Mesodermal cell (in vitro differentiated cells): ENCODE data around the gene CUL5.

Experiments
- H3K27ac ChIP-seq: 2 replicates; pipeline ENCODE4 v1.7.0; 2013; ENCODE audit warnings: mild to moderate bottlenecking, low read depth, low read length, moderate library complexity; ENCODE audit not compliant: severe bottlenecking
- H3K36me3 ChIP-seq: 2 replicates; pipeline ENCODE4 v1.7.1; 2013; ENCODE audit warnings: mild to moderate bottlenecking, low read length, moderate library complexity; ENCODE audit not compliant: control insufficient read depth, insufficient read depth
- H3K4me1 ChIP-seq: one replicate; pipeline ENCODE4 v1.7.1; 2013; ENCODE audit warnings: mild to moderate bottlenecking, low read length; ENCODE audit not compliant: insufficient read depth, control insufficient read depth, poor library complexity, severe bottlenecking
- H3K4me3 ChIP-seq: 2 replicates; pipeline ENCODE4 v1.7.0; 2013; ENCODE audit warnings: low read length, control low read depth, mild to moderate bottlenecking; ENCODE audit not compliant: insufficient read depth, poor library complexity, severe bottlenecking; ENCODE audit errors: extremely low read depth
- H3K9me3 ChIP-seq: 2 replicates; pipeline ENCODE4 v1.7.1; 2013; ENCODE audit warnings: mild to moderate bottlenecking, low read length, moderate library complexity; ENCODE audit not compliant: control insufficient read depth
- WGBS, 2 experiments: methylation state at CpG; one replicate each; pipeline ENCODE4 v1.1.5; 2013; ENCODE audit warnings: missing lambda C conversion rate in 2 of 2; ENCODE audit not compliant: insufficient coverage in 2 of 2; 5-methylcytosine and 5-hydroxymethylcytosine counted together

The CUL5 gene

GRCh38 chr11:108062336-108062735 is 53.6 kb downstream of the CUL5 start:
- WGBS, 2 experiments: no CpG with 5 or more reads among the region's 2 CpGs
- no peaks in the 10 kb centered on the region for H3K9me3 ChIP-seq
- H3K4me3 ChIP-seq: no peak overlapping the region
- peaks cover 55% of the 10 kb centered on the region for H3K36me3 ChIP-seq
- no peak overlapping the region for H3K27ac ChIP-seq
- no peaks in the 10 kb centered on the region for H3K4me1 ChIP-seq

DNA sequence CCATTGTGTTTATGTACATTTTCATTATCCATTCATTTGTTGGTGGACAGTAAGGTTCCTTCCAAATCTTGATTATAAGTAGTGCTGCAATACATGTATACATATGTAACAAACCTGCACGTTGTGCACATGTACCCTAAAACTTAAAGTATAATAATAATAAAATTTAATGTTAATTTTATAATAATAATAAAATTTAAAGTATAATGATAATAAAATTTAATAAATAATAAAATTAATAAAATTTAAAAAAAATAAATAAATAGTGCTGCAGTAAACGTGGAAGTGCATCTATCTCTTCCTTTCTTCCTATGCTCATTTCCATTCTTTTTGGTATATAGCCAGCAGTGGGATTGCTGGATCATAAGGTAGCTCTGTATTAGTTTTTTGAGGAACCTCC is 54.7 kb downstream of the CUL5 start:
- WGBS, 2 experiments: 100% methylated on average over 1 of the region's 2 CpGs; no CpG with 5 or more reads in 1 of the 2 experiments
- Histone ChIP-seq H3K27ac (no peak overlapping the region), H3K4me3 (no peak overlapping the region), H3K4me1 (no peaks in the 10 kb centered on the region), H3K9me3 (no peaks in the 10 kb centered on the region), H3K36me3 (peaks cover 51% of the 10 kb centered on the region)

- H3K36me3 ChIP-seq: peaks cover 41% of the 10 kb centered on the region
- no peak overlapping the region for H3K27ac ChIP-seq
- H3K4me3 ChIP-seq: no peak overlapping the region
- no peaks in the 10 kb centered on the region for H3K9me3 ChIP-seq
- no peaks in the 10 kb centered on the region for H3K4me1 ChIP-seq
Measured at GRCh38 chr11:108069947-108070346, 61.2 kb downstream of the CUL5 start.

DNA sequence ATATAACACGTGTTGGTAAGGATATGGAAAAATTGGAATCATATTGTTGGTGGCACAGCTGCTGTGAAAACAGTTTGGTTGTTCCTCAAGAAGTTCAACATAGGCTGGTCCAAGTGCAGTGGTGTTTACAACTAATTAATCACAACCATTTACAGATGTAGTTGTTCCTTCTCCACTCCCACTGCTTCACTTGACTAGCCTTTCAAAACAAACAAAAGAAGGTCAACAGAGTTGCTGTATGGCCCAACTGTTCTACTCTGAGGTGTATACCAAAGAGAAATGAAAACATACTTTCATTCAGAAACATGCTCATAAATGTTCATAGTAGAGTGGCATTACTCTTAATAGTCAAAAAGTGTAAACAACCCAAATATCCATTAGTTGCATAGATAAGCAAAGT is 76.1 kb downstream of the CUL5 start:
- H3K4me3 ChIP-seq: no peak overlapping the region
- H3K9me3 ChIP-seq: no peaks in the 10 kb centered on the region
- H3K36me3 ChIP-seq: peaks cover 45% of the 10 kb centered on the region
- no CpG with 5 or more reads among the region's 1 CpG for WGBS, 2 experiments
- H3K4me1 ChIP-seq: no peaks in the 10 kb centered on the region
- H3K27ac ChIP-seq: no peak overlapping the region

DNA sequence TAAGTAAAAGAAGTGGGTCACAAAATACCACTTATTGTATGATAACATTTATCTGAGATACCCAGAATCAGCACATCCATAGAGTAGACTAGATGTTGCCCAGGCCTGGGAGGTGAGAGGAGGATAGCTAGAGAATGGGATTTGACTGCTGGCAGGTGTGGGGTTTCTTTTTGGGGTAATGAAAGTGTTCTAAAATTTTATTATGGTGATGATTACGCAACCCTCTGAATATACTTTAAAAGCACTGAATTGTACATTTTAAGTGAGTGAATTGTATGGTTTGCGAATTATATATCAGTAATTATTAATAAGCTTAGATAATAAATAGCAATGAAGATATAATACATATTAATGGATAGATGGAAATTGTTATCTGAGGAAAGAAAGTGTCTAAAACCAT is 77.0 kb downstream of the CUL5 start:
- no peaks in the 10 kb centered on the region for H3K9me3 ChIP-seq
- H3K36me3 ChIP-seq: peaks cover 41% of the 10 kb centered on the region
- WGBS, 2 experiments: no CpG with 5 or more reads among the region's 2 CpGs
- no peak overlapping the region for H3K27ac ChIP-seq
- H3K4me1 ChIP-seq: no peaks in the 10 kb centered on the region
- no peak overlapping the region for H3K4me3 ChIP-seq

DNA sequence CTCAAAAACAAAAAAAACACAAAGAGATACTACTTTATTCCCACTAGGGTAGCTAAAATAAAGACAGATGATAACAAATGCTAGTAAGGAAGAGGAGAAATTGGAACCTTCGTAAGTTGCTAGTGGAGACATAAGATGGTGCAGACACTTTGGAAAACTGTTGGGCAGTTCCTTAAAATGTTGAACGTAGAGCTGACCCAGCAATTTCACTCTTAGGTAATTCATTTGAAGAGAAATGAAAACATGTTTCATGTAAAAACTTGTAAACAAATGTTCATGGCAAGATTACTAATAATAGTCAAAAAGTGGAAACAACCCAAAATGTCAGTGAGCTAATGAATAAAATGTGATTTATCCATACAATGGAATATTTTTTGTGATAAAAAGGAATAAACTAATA is 83.4 kb downstream of the CUL5 start:
- WGBS, 2 experiments: 50 to 100% methylated on average over 1 to 2 of the region's 2 CpGs

GRCh38 chr11:108093128-108093904 is 84.6 kb downstream of the CUL5 start:
- Histone ChIP-seq H3K27ac (no peak overlapping the region), H3K9me3 (no peaks in the 10 kb centered on the region), H3K4me1 (no peaks in the 10 kb centered on the region), H3K4me3 (no peak overlapping the region), H3K36me3 (peaks cover 43% of the 10 kb centered on the region)
- 100% methylated on average over 1 of the region's 4 CpGs; no CpG with 5 or more reads in 1 of the 2 experiments for WGBS, 2 experiments

More for the DNA sequence above, 83.4 kb downstream of the CUL5 start:
- H3K4me1 ChIP-seq: no peaks in the 10 kb centered on the region
- H3K4me3 ChIP-seq: no peak overlapping the region
- H3K36me3 ChIP-seq: peaks cover 36% of the 10 kb centered on the region
- H3K27ac ChIP-seq: no peak overlapping the region
- H3K9me3 ChIP-seq: no peaks in the 10 kb centered on the region

- no peaks in the 10 kb centered on the region for H3K9me3 ChIP-seq
- WGBS, 2 experiments: 95 to 100% methylated on average over 2 to 3 of the region's 3 CpGs
- peaks cover 48% of the 10 kb centered on the region for H3K36me3 ChIP-seq
- H3K4me1 ChIP-seq: no peaks in the 10 kb centered on the region
- H3K4me3 ChIP-seq: no peak overlapping the region
- no peak overlapping the region for H3K27ac ChIP-seq
Measured at GRCh38 chr11:108097179-108097578, 88.5 kb downstream of the CUL5 start.

DNA sequence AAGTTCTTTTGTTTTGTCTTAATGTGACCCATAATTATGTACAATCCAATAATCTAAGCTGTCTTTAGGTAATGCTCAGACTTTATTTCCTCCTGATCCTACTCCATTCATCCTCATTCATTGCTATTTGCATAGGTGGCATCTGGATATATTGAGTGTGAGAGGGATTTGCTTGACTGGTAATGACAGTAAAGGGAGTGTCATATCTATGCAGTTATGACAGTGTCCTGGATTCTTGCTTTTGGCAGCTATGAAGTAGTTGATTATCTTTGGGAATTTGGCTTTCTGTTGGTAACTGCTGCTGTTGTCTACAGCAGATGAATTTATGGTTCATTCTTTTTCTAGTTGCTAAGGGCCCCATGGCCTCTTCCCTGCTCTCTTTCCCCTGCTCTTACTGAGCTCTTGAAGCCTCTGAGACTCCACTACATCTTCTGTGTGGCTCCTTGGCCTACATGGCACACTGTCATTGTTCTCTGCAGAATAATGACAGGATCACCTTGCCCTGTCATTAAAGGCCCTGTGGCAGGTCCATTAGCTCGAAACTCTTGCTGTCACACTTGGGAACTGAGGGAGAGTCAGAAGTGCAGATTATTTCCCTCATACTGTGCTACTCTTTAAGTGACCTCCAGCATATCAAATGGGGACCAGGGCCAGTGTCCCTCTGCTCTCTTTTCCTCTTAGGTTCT is 92.5 kb downstream of the CUL5 start:
- Histone ChIP-seq H3K27ac (no peak overlapping the region), H3K9me3 (no peaks in the 10 kb centered on the region), H3K4me3 (no peak overlapping the region), H3K36me3 (peaks cover 43% of the 10 kb centered on the region), H3K4me1 (no peaks in the 10 kb centered on the region)
- WGBS, 2 experiments: 100% methylated on average over 1 of the region's 1 CpG; no CpG with 5 or more reads in 1 of the 2 experiments

DNA sequence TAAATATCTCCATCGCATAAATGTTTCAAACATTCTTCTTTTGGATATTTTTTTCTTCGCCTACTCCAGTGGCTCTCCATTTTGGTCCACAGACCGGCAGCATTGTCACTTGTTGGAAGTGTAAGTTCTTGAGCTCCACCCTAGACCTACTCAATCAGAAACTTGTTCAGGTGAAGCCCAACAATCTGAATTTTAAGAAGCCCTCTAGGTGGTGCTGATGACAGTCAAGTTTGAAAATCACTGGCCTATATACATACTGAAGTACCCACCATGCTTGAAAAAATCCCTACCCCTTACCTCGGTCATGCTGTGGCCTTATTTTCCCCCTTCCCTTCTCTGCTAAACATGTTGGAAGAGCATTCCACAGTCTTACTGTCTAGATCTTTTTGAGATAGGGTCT is 102.4 kb downstream of the CUL5 start:
- no peaks in the 10 kb centered on the region for H3K4me1 ChIP-seq
- 100% methylated on average over 1 to 3 of the region's 4 CpGs for WGBS, 2 experiments

GRCh38 chr11:108112057-108112456 is 103.4 kb downstream of the CUL5 start:
- no peak overlapping the region for H3K4me3 ChIP-seq
- no peak overlapping the region for H3K27ac ChIP-seq
- H3K36me3 ChIP-seq: no peaks in the 10 kb centered on the region
- no peaks in the 10 kb centered on the region for H3K4me1 ChIP-seq
- no peaks in the 10 kb centered on the region for H3K9me3 ChIP-seq
- 97 to 100% methylated on average over 2 of the region's 2 CpGs for WGBS, 2 experiments

More for the DNA sequence above, 102.4 kb downstream of the CUL5 start:
- no peaks in the 10 kb centered on the region for H3K9me3 ChIP-seq
- H3K27ac ChIP-seq: no peak overlapping the region
- no peak overlapping the region for H3K4me3 ChIP-seq
- H3K36me3 ChIP-seq: peaks cover 3% of the 10 kb centered on the region
